ENCODE measurements around the gene EFCAB8.

DNA sequence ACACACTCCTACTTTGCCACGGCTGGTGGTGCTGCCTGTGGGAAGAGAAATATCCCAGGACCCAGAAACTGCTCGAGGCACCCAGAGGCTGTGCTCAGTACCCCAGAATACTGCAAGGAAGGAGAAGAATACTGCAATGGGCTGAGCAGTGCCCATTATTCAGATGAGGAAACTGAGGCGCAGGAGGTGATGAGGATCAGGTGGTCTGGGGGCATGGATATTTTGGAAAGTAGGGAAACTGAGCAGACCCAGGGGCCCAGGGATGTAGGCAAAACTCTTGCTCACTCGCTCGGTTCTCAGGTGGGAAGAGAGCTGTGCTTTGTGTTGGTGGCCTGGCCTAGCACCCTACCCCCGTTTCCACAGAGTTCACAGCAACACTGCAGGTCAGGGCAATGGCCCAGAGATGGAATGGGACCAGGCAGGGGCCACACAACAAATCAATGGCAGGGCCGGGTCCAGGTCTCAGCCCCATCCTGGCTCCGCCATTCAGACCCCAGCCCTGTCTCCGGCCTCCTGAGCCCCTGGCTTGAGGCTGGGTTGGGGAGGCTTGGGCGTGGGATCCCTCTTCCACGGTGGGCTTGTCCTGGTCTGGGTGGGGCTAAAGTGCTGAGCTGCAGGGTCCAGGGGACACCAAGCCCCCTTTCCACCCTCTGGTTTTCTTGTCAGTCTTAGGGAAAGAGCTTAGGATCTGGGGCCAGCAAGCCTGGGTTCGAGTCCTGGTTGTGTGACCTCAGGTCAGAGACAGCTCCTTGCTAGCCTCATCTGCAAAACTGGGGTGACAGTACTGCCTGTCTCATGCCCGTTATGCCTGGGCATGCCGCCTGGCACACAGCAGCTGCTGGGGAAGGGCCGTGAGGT is 111.6 kb downstream of the EFCAB8 start:
- TF ChIP-seq, protein P1, sequence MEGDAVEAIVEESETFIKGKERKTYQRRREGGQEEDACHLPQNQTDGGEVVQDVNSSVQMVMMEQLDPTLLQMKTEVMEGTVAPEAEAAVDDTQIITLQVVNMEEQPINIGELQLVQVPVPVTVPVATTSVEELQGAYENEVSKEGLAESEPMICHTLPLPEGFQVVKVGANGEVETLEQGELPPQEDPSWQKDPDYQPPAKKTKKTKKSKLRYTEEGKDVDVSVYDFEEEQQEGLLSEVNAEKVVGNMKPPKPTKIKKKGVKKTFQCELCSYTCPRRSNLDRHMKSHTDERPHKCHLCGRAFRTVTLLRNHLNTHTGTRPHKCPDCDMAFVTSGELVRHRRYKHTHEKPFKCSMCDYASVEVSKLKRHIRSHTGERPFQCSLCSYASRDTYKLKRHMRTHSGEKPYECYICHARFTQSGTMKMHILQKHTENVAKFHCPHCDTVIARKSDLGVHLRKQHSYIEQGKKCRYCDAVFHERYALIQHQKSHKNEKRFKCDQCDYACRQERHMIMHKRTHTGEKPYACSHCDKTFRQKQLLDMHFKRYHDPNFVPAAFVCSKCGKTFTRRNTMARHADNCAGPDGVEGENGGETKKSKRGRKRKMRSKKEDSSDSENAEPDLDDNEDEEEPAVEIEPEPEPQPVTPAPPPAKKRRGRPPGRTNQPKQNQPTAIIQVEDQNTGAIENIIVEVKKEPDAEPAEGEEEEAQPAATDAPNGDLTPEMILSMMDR (IDR thresholded peaks at IDR 0.05; ENCODE audit: poor library complexity), result no peak
- TF ChIP-seq EZH2 (IDR thresholded peaks at IDR 0.05; ENCODE audit: borderline replicate concordance) (no peak), EZH2phosphoT487 (IDR thresholded peaks at IDR 0.05; ENCODE audit: low read depth, severe bottlenecking, unreplicated experiment) (no peak)
